GF-D8 (cell line): ENCODE results near the gene DNAJC5.

ENCODE experiments used
- DNase-seq: peaks from one replicate; lab custom pipeline; 2025; lab: John Stamatoyannopoulos, UW

Gene DNAJC5

DNA sequence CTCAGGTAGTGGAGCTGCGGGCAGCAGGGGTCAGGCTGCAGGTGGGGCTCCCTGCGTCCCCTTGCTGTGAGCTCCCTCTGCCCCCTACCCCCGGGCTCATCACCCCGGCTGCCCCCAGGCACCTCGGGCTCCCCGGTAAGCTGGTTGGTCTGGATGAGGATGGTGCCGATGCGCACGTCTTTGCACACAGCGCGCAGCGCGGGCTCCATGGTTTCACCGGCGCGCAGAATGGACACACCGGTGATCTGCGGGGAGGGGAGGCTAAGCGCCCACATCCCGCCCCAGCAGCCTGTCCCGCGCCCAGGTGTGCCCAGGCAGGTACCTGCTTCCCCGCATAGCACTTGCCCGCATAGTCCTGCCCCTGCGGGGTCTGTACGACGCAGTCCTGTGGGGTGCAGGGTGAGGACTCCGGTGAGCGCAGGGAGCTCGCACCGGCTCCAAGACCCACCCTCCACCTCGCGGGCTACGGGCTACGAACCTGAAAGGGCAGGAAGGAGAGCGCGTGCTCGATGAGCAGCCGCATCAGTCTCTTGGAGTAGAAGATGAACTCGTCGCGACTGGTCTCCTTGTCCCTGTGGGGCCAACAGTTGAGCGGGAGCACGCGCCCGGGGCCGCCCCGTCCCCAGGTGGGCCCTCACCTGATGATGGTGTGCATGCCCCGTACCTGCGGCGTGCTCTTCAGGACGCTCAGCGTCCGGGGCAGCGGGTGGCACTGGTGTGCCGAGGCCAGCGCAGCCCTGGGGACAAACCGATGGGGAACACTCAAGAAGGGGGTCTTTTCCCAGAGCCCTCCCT, 45.7 kb downstream of the DNAJC5 start:
- no peak for DNase-seq

DNA sequence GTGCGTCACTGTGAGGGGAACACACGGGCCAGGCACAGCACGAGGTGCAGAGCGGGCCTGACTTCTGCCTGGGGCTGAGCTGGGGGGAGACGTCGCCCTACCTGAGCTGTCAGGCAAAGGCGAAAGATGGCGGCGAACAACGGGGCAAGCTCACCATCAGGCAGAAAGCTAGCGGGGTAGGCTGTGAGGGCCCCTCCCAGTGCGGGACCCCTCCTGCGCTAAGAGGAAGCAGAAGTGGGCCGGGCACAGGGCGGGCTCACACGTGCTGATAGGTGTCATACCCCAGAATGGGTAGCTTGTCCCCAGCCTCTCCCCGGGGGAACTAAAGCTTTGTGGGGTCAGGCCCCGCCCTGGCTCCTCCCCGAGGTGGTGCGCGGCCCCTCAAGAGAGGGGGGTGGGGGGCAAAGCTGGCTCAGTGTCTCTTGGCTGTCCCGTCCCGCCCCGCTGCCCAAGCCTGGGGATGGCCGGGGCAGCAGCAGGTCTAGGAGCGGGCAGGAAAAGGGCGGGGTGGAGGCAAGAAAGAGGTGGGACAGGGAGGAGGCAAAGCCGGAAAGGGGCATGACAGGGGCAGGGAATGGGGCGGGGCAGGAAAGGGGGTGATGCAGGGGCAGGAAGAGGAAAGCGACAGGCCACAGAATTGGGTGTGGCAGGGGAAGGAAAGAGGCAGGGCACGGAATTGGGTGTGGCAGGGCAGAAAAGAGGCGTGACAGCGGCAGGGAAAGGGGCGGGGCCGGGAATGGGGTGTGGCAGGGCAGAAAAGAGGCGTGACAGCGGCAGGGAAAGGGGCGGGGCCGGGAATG, 46.6 kb downstream of the DNAJC5 start:
- DNase-seq: peak; percentile 82

DNA sequence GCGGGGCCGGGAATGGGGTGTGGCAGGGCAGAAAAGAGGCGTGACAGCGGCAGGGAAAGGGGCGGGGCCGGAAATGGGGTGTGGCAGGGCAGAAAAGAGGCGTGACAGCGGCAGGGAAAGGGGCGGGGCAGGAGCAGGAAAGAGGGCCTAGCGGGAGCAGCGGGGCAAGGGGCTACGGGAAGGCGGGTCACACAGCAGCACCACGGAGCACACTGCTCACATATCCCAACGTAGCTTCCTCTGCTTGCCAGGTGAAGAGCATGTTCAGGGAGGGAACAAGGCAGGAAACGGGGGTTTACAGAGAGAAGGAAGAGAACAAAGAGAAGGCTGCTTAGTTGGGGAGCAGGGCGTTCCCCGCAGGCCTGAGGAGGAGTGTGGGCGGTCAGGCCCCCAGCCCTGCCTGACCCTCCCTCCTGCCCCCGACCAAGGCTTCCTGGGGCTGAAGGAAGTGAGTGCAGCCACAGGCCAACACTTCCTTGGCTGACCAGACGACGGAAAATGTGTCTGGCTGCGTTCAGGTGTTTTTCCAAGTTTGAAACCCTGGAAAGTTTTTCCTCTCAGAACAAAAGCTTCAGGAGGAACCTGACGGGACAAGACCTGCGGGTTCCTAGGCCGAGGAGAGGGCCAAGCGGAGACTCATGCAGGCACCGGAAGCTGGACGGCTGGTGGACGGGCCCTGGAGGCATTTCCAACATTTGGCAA, 47.5 kb downstream of the DNAJC5 start:
- no peak for DNase-seq

DNA sequence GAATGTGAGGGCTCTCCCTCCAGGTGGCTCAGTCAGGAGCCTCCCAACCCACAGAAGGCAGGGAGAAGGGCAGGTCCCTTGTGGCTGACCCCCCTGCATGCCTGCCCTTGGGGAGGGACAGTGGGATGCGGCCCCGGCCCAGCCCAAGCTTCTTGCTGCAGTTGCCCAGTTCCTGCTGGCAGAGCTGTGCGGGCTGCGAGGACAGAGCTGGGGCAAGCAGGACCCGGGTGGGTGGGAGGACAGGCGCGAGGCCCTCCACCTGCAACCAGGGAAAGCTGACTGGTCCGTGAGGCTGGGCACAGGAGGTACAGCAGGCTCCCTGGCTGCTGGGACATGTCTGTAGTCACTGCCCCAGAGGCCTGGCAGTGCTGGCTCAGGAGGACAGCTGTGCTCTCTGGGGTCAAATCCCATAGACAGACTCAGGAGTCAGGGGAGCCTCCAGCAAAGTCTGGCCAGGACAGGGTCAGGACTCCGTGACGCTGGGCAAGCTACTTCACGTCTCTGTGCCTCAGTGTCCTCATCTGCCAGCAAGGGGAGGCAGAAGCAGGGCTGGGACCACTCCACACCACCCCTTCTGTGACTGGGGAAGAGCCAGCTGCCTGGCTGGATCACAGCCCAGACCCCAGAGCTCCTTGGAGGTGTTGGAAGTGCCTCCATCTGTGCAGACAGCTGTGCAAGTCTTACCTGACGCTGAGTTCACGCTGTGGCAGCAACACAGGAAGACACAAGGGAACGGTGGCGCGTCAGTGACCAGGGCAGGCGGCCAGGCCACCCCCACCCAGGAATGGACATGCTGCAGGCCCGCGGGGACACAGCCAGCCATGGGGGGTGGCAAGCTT, 48.3 kb downstream of the DNAJC5 start:
- DNase-seq: no peak

DNA sequence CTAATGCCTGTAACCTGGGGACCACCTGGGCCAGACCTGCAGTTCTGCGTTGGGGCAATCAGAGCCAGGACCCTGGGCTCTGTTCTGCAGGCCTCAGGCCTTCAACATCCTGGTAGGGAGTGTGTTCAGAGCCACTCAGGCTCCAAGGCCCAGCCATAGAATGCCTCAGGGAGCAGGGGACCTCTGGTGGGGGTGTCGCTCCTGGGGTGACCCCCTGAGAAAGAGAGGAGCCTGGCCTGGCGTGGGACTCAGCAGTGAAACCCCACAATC, 48.8 kb downstream of the DNAJC5 start:
- DNase-seq: no peak

- DNase-seq: no peak
Measured at GRCh38 chr20:63944078-63944941, 49.4 kb downstream of the DNAJC5 start.

DNA sequence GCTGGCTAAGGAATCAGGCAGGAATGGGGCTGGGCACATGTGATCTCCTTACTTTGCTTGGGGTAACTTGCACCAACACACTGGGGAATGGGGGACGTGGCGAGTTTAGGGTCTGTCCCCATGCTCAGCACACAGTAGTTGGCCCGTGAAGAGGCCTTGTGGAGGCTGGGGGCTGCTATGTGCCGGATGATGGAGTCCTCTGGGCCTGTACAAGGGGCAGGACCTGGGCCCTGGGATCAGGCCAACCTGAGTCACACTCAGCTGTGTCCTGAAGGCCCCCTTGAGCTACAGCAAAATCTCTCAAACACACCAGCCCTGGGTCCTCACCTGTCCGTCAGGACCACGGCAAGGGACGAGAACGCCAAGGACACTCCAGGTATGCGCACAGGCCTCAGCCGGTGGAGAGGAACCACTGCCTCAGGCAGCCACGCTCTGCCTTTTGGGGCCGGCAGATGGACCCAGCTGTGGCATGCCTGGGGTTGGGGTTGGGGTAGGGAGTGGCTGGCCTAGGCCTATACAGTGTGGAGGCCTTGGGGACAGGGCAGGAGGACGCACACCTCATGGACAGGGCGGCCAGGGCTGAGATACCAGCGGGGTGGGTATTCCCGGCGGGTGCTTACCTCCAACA, 50.2 kb downstream of the DNAJC5 start:
- DNase-seq: no peak

DNA sequence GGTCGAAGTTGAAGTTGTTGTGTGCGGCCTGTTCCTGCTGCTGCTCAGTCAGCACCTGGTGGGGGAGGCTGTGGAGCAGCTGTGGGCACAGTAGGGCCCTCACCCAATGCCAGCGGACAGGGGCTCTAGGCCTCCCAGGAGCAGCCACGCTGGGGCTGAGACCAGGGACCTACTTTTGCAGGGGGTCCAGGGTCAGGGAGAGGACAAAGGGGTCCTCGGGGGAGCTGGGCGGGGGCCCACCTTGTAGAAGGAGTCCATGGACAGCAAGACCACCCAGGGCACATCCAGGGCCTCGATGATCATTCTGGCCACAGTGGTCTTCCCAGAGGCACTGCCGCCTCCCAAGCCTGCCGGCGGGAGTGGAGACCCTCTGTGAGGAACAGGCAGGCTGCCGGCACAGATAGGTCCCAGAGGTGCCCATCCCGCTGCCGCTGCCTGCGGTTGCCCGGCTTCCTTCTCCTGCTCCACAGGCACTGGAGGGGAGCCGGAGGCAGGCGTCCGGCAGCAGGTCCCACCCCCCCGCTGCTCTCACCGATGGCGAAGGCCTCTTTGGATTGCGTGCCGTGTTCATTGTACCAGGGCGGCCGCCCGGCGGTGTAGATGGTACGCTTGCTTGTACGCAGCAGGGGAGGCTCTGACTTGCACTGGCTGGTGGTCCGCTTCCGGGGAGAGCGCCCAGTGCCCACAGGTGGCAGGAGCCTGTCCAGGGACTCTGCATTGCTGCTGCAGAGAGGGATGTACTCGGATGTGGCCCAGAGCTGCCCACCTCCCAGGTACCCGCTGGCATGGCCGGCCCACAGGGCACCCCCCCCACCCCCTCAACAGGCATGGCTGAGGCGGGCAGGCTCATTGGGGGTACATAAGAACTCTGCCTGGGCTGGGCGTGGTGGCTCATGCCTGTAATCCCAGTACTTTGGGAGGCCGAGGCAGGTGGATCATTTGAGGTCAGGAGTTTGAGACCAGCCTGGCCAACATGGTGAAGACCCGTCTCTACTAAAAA, 51.3 kb downstream of the DNAJC5 start:
- DNase-seq: no peak

- DNase-seq: no peak
Measured at GRCh38 chr20:63946986-63947637, 52.2 kb downstream of the DNAJC5 start.

DNA sequence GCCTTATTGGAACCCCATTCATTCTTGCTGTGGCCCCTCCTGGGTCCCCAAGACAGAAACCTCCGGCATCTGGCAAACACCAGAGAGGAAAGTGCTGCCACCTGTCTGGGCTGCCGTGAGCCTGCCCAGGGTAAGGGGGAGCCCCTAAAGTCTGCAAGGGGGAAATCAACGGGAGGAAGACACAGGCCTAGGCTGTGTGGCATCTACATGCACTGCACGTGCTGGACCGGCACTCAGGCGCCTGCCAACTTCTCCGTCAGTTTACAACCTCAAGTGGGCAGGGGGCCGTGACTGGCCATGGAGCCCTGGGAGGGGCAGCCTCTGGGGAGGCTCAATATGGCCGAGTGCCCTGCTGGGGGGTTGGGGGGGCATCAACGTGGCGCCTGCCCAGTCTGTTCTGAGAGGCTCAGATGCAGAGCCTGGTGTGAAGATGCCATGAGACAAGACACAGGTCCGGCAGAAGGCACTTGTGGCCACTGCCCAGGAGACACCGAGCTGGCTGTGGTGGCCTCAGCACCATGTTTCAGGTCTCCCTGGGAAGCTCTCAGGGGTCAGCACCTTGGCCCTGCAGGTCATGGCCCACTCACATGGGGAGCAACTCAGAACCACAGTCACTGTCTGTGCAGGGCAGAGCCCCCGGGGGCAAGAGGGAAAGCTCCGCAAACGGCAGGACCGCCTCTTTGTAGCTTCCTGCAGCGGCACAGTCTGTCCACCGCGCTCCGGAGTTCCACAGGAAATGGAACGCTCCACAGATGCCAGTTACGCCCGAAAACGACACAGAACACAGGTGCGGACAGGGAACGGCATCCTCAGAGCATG, 52.9 kb downstream of the DNAJC5 start:
- no peak for DNase-seq

GRCh38 chr20:63950701-63951397, 55.9 kb downstream of the DNAJC5 start:
- DNase-seq: no peak

DNA sequence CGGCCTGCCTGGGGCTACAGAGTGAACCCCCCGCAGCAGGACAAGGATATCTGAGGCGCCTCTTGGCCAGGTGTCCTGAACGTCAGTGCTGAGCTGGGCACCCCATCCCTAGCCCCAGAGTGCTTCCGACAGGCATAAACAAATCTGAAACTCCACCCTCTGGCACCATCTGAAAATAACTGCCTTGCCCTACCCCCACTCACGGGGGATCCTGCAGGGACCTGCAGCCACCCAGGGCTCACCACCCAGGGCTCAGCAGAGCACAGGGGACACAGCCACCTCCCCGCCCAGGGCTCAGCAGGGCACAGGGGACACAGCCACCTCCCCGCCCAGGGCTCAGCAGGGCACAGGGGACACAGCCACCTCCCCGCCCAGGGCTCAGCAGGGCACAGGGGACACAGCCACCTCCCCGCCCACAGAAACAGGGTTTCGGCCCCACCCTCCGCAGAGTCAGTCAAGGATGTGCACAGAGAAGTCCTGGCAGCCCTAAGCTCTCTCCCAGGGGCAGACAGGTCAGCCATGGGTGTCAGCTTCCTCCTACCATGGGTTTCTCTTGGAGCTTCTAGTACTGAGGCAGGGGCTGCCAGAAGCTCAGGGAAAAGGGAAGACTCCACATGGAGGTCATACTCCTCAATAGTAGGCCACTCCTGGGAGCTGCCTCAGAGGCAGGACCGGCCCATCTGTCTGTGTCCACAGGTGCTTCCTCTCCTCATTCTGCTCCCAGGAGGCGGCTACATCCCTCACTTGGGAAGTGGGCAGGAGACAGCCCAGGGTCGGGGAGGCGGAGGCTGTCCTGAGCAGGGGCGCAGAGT, 56.7 kb downstream of the DNAJC5 start:
- DNase-seq: no peak

GRCh38 chr20:63952210-63952535, 57.2 kb downstream of the DNAJC5 start:
- no peak for DNase-seq

DNA sequence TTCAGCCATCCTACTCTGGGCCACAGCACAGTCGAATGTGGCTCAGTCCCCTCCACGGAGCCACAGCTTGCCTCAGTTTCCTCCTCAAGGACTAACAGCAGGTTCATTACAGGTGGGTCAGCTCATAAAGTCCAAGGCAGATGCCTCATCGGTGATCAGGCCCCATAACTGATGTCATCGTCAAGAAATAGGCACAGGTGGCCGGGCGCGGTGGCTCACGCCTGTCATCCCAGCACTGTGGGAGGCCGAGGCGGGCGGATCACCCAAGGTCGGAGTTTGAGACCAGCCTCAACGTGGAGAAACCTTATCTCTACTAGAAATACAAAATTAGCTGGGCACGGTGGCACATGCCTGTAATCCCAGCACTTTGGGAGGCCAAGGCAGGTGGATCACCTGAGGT, 57.8 kb downstream of the DNAJC5 start:
- DNase-seq: no peak

GRCh38 chr20:63953764-63954429, 59.0 kb downstream of the DNAJC5 start:
- no peak for DNase-seq

- peak; percentile 3 for DNase-seq
Measured at GRCh38 chr20:63955281-63955826, 60.4 kb downstream of the DNAJC5 start.
